NCI-H1694 treated with DMSO at 0.1 percent for 48 hours (cell line): ENCODE measurements around the gene ARHGEF28.

Source experiments
- DNase-seq: peaks from one replicate; lab custom pipeline; 2025; lab: John Stamatoyannopoulos, UW

ARHGEF28 gene

GRCh38 chr5:73859696-73860095, 233.7 kb downstream of the ARHGEF28 start:
- no peak for DNase-seq

GRCh38 chr5:73861313-73861988, 235.5 kb downstream of the ARHGEF28 start:
- DNase-seq: no peak

- no peak for DNase-seq
Observed at GRCh38 chr5:73862796-73863195, 236.8 kb downstream of the ARHGEF28 start.

GRCh38 chr5:73863876-73864275, 237.9 kb downstream of the ARHGEF28 start:
- DNase-seq: no peak

- DNase-seq: no peak
Observed at GRCh38 chr5:73865315-73865714, 239.3 kb downstream of the ARHGEF28 start.

DNA sequence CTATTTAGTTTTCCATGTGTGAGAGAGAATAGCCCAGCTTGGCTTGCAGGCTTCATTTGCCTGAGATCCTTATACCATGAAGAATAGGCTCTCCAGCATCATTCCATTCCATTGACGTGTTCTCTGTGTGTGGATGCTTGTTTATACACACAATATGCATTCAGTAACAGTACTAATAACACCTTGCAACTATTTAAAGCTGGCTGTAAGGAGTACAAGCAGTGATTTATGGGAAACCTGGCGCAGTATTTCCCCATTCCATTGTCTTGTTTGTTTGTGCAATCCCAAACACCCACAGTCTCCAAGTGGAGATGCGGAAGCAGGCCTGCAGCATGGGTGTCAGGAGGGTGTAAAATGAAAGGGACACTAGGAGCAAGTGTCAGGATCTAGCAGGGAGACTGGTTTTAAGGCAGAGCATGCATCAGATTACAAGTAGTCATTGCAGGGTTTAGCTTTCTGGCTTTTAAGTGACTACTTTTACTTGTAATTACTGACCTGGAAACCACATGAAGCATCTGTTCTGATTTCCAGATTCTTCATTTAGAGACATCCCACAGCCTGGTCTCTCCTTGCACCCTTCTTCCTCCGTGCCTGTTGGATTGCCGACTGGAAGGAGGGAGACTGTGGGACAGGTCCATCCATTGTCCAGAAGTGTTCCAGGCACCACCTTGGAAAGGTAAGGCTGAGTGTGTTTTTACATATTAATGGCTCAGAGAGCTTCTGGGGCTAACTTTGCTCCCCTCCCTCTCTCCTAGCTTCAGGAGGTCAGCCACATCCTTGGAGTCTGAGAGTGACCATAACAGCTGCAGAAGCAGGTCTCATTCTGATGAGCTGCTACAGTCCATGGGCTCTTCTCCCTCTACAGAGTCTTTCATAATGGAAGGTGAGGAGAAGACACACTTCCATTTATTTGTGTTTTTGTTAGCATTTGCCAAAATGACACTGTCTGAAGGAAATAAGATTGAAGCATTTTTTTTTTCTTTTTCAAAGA, 241.6 kb downstream of the ARHGEF28 start:
- DNase-seq: no peak

- no peak for DNase-seq
Observed at GRCh38 chr5:73883646-73884045, 257.6 kb downstream of the ARHGEF28 start.

DNA sequence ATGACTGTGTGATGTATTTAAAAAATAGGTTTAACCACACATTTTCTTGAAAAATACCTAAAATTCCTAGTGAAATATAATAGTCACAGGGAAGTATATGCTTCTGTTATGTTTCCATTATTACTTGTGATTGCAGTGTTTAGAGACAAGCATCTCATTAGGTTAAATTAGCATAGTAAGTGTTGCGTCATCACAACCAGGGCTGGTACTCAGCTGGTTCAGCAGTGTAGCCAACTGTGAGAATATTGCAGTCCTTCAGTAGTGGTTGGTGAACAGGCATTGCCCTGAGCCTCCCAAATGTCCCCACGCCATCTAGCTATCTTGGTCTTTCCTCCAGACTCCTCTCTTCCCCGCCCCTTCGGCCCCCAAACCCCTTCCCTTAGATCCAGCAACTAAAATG, 261.7 kb downstream of the ARHGEF28 start:
- DNase-seq: no peak

GRCh38 chr5:73890569-73890968, 264.6 kb downstream of the ARHGEF28 start:
- DNase-seq: no peak

- no peak for DNase-seq
Observed at GRCh38 chr5:73892218-73892617, 266.2 kb downstream of the ARHGEF28 start.

GRCh38 chr5:73892806-73893205, 266.8 kb downstream of the ARHGEF28 start:
- no peak for DNase-seq

- no peak for DNase-seq
Observed at GRCh38 chr5:73893813-73894212, 267.8 kb downstream of the ARHGEF28 start.

DNA sequence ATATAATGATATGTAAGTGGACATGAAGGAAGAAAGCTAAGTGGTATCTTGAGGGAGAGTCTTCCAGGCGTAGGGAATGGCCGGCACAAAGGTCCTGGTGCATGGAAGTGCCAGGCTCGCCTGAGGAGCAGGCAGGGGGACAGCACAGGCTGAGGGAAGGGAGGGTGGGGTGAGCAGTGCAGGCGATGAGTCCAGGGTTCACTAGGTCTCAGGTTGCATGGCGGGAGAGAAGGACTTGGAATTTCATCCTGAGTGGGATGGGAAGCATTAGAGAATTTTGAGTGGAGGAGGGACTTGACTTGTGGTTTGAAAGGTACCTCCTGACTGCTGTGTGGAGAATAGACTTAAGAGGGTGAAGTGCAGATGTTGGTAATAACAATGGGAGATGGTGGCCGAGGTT, 268.9 kb downstream of the ARHGEF28 start:
- DNase-seq: no peak

- no peak for DNase-seq
Observed at GRCh38 chr5:73895471-73895870, 269.5 kb downstream of the ARHGEF28 start.

GRCh38 chr5:73896097-73896496, 270.1 kb downstream of the ARHGEF28 start:
- no peak for DNase-seq

DNA sequence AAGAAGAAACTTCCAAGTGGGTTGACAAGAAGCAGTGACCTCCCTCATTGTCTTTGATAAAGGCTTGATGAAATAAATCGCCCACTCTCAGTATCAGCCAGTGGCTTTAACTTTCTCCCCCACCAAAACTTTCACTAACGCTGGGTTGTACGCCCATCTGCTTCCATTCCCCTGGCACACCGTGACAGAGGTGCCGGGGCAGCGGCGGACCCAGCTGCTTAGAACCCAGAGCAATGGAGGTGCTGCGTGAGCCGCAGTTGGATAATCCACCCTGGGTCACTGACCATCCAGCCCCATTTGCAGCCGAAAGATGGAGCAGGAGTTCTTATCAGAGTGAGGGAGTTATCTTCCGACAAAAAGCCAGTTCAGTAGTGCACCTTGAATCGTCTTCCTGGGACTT, 270.7 kb downstream of the ARHGEF28 start:
- DNase-seq: no peak

DNA sequence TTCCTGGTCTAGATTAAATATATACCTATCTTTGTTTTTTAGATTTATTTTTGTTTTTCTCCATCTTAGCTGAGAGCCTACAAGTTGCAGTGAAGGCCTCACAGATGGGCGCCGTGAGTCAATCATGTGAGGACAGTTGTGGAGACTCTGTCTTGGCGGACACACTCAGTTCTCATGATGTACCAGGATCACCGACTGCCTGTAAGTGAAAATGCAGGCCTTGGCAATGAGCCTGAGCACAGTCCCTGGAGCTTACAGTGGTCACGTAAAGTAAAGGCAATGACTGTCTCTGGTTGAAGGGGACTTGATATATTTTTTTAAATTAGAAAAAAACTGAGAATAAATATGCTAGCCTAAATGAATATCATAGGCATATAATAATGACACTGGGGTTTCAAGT, 271.9 kb downstream of the ARHGEF28 start:
- no peak for DNase-seq

GRCh38 chr5:73899055-73899454, 273.1 kb downstream of the ARHGEF28 start:
- no peak for DNase-seq

- DNase-seq: no peak
Observed at GRCh38 chr5:73899916-73900315, 273.9 kb downstream of the ARHGEF28 start.

DNA sequence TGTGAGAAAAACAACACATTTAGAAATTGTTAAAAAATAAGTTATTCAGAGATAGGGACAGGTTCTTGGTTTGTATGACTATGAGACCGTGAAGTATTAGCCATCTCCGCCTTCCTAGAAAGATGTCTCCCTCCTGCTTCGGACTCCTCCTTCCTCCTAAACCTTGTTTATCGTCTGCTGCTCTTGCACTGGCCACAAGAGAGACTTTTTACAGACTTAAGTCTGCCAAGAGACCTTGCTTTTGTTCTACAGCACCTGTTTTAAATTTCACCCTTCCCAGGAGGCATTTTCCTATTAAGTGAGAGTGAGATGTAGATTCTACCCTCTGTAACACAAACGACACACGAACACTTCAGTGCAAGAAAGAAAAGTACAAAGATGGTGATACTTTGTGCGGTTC, 274.6 kb downstream of the ARHGEF28 start:
- no peak for DNase-seq

GRCh38 chr5:73901043-73901442, 275.0 kb downstream of the ARHGEF28 start:
- no peak for DNase-seq

- no peak for DNase-seq
Observed at GRCh38 chr5:73901455-73901854, 275.5 kb downstream of the ARHGEF28 start.
